AG04449 (cell line): ENCODE data around the gene MSMO1.

ENCODE experiments used
- CTCF ChIA-PET: fragments of 350-600 bp; formaldehyde crosslinking; extraction: SDS; loops from one replicate; lab custom pipeline; 2021; ENCODE audit warnings: antibody characterized with exemption; lab: Yijun Ruan, JAX
- POLR2A ChIA-PET: fragments of 400-600, 350-600 bp; formaldehyde crosslinking; extraction: SDS; loops from one replicate; lab custom pipeline; 2020; ENCODE audit warnings: antibody characterized with exemption, inconsistent platforms; lab: Yijun Ruan, JAX
- DNase-seq: peaks from one replicate; pipeline ENCODE4 v3.0.0-alpha.2; 2010; ENCODE audit warnings: low read depth, low spot score
- H3K4me3 ChIP-seq: 2 replicates; pipeline ENCODE4 v1.5.1; 2011; ENCODE audit warnings: low read depth, mild to moderate bottlenecking, control low read depth, low read length
- TF ChIP-seq, protein P1 (sequence below): IDR thresholded peaks from one replicate; pipeline ENCODE4 v1.5.1; 2011; ENCODE audit warnings: mild to moderate bottlenecking, moderate library complexity, low read length, control low read depth, inconsistent platforms; ENCODE audit not compliant: insufficient read depth; ENCODE audit errors: missing control alignments

Gene MSMO1

DNA sequence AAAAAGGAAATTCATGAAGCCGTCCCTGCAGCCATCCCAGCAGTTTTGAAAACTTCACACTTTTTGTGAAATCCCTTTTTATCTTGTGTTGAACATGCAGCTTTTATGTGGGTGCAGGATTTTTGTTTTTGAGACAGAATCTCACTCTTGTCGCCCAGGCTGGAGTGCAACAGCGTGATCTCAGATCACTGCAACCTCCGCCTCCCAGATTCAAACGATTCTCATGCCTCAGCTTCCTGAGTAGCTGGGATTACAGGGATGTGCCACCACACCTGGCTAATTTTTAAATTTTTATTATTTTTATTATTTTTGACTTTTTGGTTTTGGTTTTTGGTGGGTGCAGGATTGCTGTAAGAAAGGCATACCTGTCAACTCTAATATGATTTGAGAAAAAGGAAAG, 8.0 kb upstream of the MSMO1 start:
- TF ChIP-seq, protein P1, sequence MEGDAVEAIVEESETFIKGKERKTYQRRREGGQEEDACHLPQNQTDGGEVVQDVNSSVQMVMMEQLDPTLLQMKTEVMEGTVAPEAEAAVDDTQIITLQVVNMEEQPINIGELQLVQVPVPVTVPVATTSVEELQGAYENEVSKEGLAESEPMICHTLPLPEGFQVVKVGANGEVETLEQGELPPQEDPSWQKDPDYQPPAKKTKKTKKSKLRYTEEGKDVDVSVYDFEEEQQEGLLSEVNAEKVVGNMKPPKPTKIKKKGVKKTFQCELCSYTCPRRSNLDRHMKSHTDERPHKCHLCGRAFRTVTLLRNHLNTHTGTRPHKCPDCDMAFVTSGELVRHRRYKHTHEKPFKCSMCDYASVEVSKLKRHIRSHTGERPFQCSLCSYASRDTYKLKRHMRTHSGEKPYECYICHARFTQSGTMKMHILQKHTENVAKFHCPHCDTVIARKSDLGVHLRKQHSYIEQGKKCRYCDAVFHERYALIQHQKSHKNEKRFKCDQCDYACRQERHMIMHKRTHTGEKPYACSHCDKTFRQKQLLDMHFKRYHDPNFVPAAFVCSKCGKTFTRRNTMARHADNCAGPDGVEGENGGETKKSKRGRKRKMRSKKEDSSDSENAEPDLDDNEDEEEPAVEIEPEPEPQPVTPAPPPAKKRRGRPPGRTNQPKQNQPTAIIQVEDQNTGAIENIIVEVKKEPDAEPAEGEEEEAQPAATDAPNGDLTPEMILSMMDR, result no peak
- POLR2A ChIA-PET, result no interaction called here
- no peak overlapping the region for H3K4me3 ChIP-seq
- CTCF ChIA-PET, result interaction anchor here (1.0 kb wide), 1 partner anchor 10 kb away, joined by 3 read pairs; no protein-coding TSS in a partner anchor
- DNase-seq, result no peak

DNA sequence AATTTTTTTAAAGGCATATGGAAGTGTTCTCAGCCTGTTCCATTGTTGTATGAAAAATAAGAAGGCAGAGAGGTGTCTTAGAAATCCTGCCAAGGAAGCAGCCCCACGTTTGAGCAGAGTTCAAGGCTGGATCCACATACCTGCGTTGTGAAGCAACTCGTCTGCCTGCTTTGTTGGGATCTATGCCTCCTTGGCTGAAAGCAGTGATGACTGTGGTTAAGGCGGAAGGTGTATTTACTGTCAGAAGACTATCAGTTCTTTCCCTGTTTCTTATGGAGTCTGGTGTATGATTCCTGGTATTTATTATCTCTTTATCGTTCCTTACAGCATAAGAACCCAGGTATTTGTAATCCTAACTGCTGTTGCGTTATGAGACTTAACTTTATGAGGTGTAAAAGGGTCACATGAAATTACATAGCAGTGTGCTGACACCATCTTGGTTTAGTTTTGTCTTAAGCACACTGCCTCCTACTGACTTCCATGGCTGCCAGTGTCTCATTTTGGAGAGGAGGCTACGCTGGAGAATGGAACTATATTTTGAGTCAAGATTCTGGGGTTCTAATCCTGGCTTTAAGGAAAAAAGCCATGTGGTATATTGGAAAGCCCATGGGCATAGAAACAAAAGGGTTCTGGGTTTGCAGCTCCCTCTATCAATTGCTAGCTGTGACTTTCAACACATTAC, 3.1 kb upstream of the MSMO1 start:
- TF ChIP-seq, protein P1, result no peak
- H3K4me3 ChIP-seq, result no peak overlapping the region
- no peak for DNase-seq
- ChIA-PET POLR2A (no interaction called here), CTCF (no interaction called here)

DNA sequence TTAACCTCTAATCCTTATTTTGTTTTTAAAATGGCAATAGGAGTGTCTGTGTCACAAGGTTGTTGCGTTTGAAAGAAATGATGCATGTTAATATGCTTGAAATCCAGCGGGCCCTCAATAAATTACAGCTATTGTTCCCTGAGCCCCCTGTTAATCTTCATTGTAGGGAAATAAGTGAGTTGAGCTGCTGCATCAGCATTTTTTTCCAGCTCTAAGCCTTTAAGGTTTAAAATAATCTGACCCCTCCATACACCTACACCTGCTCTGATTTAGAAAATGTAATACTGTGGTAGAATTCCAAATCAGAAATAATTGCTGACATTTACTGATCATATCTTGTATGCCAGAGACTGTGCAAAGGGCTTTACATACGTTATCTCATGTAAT, 2.6 kb upstream of the MSMO1 start:
- no peak for DNase-seq
- CTCF ChIA-PET, result no interaction called here
- POLR2A ChIA-PET, result no interaction called here
- no peak overlapping the region for H3K4me3 ChIP-seq
- TF ChIP-seq, protein P1, result no peak

DNA sequence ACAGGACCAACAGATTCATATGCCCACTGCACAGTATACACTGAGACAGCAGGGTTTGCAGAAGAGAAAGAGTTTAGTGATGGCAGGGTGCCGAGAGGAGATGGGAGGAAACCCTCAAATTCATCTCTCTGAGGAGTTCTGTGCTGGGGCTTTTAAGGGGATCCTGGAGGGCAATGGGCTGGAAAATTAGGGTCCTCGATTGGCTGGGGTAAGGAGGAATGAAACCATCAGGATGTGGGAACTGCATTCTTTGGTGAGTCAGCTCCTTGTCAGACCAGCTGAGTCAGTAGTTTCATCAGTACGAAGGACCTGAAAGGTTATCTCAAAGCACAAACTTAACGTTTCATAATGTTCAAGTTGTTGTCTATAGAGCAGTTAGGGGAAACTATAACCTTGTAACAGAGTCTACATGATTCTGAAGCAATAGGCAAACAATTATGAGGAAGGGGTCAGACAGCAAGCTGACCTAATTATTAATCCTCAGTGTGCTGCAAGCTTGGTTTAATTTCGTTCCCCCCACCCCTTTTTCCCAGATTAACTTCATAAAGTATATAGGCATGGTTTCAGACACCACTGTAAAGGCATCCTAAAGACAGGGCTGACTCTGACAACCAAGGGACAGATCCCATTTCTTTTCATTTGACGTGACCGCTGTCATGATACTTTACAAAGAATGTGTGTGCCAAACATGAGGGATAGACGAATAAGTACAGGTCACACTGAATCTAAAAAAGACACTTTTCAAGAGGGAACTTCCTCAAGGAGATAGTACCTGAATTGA, 1.5 kb upstream of the MSMO1 start:
- peak overlapping the region; percentile 66; the same call in 1 of the 2 replicates for H3K4me3 ChIP-seq
- TF ChIP-seq, protein P1, result no peak
- peak; percentile 46 for DNase-seq
- POLR2A ChIA-PET, result no interaction called here
- CTCF ChIA-PET, result interaction anchor here (1.6 kb wide), 1 partner anchor 117 kb away, joined by 3 read pairs; no protein-coding TSS in a partner anchor

DNA sequence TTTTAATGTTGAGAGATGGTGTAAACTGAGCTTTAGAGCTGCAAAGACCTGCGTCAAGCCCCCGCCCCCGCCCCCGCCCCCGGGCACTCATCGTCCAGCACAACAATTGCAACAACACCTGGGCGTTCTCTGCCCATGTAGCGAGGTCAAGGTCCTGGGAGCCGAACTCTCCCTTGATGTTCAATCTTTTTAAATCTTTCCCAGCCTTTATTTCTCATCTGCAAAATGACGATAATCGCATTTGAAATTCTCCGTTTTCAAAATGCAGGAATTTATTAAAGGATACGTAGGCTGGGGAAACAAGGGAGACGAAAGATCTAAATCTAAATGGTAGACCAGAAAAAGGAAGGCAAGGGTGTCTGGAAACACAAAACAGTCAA, 648 bp upstream of the MSMO1 start:
- POLR2A ChIA-PET, result interaction anchor here (1.0 kb wide), 1 partner anchor 25 kb away, joined by 3 read pairs; no protein-coding TSS in a partner anchor
- TF ChIP-seq, protein P1, result no peak
- no peak for DNase-seq
- CTCF ChIA-PET, result interaction anchor here (0.9 to 1.6 kb wide), 2 partner anchors 118 to 196 kb away, joined by 3 to 4 read pairs; no protein-coding TSS in a partner anchor
- H3K4me3 ChIP-seq, result peak overlapping the region; percentile 66

DNA sequence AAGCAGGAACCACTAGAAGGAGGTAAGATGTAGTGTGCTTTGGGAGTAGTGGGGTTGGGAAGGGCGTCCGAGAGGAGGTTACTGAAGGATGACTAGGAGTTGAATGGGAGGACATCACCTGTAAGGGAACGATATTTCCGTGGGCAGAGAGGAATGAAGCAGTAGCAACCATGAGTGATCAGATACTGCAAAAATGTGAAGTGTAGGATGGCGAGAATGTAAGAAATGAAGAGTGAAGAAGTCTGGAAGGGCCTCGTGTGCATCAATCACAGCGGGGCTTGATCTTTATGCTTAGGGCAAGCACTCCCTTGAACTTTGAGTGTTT, 594 bp downstream of the MSMO1 start:
- ChIA-PET POLR2A (interaction anchor here (0.7 kb wide), 1 partner anchor 119 kb away, joined by 3 read pairs; no protein-coding TSS in a partner anchor), CTCF (no interaction called here)
- DNase-seq, result no peak

More for the DNA sequence above, 594 bp downstream of the MSMO1 start:
- H3K4me3 ChIP-seq, result peak overlapping the region; percentile 91
- TF ChIP-seq, protein P1, result no peak
